Stimulated activated CD8-positive, alpha-beta memory T cell treated with anti-CD3 and anti-CD28 coated beads, Interleukin-7, amount 100 ng/mL, for 48 hours (primary cell): ENCODE data around the gene NT5C2.
"Not testable (repeated sequence)": the region's sequence is repeated elsewhere in the genome, so short reads cannot be mapped to it uniquely, and the experiment has no call there.

ENCODE experiments used
- DNase-seq, 2 donors: peaks; one replicate each; pipeline ENCODE4 v3.0.0-alpha.2; 2020; ENCODE audit warnings: low read depth in 1 of 2; ENCODE audit errors: extremely low read depth in 1 of 2

Gene NT5C2

DNA sequence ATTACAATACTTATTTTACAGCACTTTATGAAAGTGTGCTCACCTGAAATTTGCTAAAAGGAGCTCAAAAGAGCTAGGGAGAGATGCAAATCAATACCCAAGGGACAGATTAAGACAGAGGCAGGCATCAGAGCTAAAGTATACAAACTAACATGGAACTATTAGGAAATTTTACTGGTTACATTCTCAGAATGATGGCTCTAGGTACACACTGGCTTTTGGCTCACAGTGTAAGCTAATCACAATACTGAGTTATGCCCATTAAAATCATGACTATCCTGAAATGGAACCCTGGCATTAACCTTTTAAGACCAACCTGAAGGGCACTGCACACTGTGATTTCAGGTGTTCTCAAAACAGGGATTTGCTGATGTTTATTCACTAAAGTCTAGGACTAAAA, 98.1 kb downstream of the NT5C2 start:
- no peak for DNase-seq

DNA sequence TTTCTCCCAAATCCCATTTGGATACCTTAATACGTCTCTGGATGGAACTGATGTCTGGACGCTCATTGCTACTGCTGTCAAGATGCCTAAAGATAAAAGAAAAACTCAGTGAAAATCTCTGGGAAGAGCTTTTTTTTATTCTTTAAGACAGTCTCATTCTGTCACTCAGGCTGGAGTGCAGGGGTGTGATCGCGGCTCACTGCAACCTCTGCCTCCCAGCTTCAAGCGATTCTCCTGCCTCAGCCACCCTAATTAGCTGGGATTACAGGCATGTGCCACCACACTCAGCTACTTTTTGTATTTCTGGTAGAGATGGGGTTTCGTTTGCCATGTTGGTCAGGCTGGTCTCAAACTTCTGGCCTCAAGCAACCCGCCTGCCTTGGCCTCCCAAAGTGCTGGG, 102.2 kb downstream of the NT5C2 start:
- DNase-seq, result no peak

DNA sequence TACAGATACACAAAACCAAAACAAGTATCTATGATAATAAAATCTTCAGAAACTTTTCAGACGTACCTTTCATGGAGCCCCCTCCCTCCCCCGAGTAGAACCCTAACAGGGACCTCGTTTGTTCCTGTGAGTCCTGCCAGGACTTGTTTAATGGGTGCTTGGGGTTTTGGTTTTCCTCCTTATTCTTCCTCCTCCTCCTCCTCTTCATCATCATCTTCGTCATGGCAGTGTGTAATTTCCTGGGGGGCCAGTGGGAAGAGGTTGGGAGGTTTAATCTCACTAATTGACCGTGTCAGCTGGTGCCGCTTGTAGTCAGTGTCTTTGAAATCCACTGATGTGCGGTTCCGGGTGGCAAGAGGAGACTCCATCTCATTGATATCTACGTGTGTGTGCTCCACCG, 103.6 kb downstream of the NT5C2 start:
- DNase-seq, result no peak

DNA sequence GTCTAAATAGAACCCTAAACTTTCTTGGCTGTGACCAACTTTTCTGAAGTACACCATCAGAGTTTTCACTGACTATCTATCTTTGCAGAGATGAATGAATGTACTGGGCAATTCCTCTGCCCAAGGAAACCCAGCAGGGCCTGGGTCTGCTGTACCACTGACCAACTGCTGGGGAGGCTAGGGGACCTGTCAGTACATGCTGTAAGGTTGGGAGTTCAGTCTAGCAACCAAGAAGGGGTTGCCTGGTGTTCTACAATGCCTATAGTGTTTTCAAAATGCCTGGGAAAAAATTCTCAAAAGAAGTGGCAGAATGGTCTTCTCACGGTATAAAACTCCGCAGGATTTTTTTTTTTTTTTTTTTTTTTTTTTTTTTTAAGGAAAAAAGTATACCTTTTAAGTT, 106.3 kb downstream of the NT5C2 start:
- no peak for DNase-seq

DNA sequence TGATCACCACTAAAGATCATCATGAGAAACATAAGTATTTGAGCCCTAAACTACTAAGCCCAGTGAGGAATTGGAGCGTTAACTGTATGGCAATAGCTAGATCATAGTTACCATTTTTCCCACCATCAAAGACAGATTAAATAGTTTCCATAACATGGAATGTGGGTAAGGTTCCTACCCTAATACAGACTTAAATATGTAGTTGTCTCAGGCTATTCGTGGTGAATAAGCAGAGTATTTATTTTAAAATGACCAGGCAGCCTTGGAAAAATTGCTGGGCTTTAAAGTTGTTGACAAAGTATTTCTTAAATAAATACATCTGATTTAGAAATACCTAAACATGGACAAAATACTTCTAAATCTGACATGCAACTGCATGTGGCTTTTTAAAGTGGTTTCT, 106.8 kb downstream of the NT5C2 start:
- DNase-seq, result no peak

DNA sequence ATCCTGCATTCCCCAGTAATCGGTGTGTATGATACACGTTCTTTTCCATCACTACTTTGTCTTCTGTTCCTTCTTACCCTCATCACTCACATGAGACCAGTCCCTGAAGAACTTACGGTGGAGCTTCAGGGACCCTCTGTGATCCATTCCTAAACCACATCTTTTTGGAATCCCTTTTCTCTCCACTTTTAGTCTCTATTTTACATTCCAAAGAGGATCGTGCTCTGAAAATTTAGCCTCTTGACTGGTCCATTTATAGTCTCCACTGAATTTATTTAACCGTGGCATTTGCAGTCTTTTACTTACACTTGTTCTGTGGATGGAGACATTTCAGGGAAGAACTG, 109.1 kb downstream of the NT5C2 start:
- DNase-seq, result no peak

DNA sequence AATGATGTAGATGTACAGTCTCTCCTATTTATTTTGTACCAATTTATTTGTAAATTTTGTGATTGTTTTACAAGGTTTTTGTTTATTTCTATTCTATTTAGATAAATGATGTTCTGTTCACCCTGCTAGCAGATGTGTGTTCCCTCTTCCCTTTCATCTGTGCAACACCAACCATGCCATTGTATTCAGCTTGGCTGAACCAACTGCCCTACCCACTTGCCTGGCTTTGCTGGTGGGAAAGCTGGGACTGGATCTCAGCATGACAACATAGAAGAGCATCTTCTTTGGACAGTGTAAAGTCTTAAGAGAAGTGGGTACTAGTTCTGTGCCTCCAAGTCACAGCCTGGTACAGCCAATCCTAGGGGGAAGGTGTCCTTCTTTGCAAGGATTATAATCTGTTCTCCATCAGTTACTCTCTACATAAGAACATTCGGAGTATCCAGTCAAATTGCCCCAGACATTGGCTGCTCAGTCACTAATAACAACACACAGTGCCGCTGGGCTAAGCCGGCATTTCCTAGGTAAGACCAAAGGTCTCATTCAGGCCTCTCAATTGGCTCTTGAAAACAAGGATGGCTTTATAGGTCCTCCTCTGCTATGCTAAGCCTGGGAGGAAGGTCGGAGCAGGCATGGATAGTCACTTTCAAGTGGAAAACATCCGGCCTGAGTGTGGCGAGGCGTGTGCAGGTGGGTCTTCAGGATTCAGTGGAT, 109.7 kb downstream of the NT5C2 start:
- DNase-seq, result no peak

DNA sequence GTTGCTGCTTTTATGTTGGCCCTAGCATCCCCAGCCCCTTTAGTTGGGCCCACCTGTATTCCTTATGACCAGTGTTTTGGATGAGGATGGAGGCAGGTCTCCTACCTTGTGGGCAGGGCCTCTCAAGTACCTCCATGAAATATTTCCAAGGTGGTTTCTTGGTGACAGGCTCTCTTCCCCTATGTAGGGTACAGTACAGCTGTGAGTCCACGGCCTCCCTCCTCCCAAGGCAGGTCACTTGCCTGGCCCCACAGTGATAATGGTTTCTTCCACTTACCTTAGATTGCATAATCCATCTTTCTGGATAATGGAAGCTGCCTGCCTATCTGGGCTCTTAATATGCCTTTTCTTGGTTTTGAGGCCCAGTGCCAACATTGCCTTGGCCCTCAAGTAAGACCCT, 110.4 kb downstream of the NT5C2 start:
- DNase-seq, result no peak

DNA sequence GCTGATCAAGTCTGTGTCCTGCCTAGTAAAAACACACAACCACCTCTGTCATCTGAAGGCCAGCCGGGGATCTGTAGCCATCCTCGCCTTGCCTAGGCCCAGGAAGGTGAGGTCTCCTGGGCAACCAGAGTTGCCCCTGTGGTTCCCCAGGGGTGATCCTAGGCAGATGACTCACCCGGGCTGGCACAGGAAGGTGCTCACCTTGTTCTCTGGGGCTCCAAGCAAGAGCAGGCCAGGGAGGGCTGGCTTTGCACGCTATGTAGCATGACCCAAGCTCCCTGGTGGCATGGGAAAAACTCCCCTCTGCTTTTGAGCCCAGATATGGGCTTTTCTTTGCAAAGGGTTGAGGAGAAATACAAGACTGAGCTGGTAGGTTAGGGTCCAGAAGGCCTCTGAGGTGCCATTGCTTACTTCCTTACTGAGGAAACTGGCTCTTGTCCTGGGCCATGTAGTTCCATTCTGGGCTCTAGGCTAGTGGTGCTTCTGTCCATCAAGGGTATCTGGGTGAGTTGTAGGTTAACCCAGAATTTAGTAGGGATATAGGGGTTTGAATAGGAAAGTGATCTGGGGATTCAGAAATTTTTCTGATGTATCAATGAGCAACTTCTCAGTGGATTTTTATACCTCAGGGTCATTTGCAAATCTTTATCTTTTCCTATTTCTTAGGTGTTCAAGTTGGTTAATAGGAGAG, 112.0 kb downstream of the NT5C2 start:
- DNase-seq, result no peak

DNA sequence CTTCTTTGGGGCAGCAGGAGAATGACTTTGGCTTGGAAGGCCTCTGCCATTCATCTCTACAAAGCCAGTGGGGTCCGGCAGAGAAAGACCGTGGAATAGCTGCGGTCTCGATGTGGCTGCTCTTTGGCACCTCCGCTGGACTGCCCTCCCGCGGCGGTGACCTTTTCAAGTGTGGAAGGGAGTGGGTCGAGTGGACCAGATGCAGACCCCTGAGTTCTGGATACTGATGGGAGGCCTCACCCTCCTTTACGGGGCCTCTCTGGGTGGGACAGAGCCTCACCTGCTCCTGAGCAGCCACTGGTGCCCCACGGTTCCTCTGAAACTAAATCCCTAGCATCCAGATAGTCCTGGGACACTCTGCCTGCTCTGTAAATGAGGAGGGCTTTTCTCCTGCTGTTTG, 113.1 kb downstream of the NT5C2 start:
- no peak for DNase-seq

DNA sequence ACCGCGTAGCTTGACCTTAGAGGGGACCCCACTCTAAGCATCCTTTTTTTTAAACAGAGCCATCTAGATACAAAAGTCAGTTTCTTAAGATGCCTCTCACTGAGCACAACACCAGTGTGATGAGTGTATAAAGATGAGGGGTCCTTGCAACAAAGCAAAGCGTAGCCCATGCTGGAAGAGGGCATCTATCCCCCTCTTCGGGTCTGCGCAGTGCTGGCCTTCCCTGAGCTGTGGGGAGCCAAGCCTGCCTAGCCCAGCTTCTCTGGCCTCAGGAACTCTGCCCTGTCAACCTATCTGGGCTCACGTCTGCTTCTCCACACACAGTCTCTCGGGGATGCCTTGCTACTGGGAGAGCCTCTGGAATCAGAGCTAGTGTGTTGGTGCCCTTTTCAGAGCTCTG, 114.0 kb downstream of the NT5C2 start:
- no peak for DNase-seq

DNA sequence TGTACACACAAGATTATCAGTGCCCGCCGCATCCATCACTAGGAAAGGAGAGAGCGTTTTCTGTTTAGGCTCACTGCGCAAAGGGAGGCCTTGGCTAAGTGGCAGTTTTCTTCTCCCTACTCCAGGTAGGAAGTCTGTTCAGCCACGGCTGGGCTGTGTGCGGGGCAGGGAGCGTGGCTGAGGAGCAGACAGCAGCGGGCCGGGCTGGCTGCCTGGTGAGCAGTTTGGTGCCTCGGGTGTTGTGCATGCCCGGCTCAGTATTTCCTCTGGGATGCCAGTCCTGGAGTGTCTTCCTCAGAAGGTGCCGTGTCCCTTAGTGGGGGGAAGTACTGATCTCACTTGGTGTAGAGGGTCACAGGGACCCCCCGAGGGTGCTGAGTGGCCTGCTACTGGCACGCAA, 114.4 kb downstream of the NT5C2 start:
- no peak for DNase-seq

DNA sequence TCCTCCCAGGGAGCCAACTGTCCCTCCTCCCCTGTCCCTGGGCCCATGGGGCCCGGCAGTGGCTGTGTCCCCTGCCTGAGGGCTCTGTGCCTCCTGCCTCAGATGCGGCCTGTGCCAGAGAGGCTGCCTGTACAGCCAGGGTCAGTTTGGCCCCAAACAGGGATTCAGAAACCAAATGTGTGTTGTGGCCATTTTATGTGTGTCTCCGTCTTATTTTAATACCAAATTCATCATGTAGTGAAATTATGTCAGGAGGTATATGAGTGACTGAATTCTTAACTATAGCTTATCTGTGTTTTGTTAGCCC, 114.8 kb downstream of the NT5C2 start:
- DNase-seq, result no peak

DNA sequence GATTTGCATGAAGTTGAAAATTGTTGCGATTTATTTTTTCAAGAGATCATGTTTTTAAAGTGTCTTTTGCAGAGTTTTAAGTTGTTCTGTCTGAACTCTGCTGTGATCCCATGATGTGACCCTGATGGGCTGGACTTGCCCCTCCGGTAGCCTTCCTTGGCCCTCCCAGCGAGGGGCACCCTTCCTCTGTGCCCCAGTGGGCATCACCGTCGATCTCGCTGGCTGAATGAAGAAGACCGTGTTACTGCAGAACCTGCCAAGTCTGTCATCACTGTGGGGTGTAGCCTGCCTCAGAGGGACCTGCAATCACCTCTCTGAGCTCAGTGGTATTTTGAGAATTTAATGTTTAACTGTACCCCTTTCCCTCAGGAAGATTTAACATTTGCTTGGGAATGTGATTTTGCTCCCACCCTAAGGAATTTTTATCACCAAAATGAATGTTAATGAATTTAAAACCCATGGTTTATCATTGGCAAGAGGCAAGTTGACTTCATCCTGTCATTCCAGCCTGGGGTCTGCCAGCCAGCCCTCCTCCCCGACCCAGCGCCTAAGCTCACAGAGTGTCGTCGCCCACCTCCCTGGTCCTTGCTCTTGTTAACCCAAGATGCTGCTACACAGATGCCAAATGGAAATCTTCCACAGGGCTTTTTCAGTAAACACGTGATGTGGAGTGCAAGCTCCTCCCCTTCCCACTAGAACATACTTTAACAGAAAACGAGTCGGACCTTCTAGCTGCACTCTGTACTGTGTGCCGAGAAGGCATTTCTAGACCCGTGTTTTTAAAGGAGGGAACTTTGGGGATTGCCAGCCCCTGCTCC, 115.4 kb downstream of the NT5C2 start:
- DNase-seq, result no peak

DNA sequence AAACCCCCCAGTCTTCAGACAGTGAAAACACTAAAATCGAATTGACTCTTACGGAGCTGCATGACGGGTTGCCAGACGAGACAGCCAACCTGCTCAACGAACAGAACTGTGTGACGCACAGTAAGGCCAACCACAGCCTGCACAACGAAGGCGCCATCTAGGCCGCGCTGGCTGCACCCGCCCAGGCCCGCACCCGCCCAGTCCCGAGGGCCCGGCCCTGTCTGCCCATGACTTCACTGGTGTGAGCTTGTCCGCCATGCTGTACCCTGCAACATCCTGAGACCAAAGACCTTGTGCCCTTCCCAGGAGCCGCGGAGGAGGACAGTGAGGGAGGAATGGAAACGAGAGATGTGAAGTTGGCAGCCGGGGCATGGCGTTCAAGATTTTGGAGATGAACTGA, 116.1 kb downstream of the NT5C2 start:
- DNase-seq, result no peak

DNA sequence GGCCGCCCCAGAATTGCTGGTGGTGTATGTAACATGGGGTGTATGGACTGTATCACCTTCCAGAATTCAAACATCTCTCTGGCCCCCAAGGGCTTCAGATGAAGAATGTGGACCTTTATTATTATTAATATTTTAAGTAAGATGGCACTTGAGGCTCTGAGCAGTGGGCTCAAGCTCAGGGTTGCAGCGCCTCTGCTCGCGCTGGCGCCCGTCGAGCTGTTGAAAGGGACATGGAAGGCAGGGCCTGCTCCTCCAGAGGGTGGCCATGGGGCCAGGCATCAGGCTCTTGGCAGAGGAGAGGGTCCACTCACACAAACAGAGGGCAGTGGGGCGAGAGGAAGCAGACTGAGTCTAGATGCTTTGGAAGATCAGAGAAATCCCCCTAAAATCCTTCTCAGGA, 120.2 kb downstream of the NT5C2 start:
- DNase-seq, result no peak

DNA sequence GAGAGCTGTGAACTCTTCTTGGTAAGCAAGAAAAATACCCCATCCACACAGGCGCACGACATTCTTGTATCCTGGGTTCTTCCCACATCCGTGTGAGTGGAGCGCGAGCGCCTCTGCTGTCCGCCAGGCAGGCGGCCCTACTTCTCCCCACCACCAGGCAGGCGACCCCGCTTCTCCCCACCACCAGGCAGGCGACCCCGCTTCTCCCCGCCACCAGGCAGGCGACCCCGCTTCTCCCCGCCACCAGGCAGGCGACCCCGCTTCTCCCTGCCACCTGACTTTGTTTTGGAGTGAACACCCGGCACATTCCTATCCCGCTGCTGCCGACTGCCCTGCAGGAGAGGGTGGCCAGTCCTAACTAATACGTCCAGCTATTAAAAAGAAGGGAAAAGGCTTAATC, 120.8 kb downstream of the NT5C2 start:
- DNase-seq, result no peak

DNA sequence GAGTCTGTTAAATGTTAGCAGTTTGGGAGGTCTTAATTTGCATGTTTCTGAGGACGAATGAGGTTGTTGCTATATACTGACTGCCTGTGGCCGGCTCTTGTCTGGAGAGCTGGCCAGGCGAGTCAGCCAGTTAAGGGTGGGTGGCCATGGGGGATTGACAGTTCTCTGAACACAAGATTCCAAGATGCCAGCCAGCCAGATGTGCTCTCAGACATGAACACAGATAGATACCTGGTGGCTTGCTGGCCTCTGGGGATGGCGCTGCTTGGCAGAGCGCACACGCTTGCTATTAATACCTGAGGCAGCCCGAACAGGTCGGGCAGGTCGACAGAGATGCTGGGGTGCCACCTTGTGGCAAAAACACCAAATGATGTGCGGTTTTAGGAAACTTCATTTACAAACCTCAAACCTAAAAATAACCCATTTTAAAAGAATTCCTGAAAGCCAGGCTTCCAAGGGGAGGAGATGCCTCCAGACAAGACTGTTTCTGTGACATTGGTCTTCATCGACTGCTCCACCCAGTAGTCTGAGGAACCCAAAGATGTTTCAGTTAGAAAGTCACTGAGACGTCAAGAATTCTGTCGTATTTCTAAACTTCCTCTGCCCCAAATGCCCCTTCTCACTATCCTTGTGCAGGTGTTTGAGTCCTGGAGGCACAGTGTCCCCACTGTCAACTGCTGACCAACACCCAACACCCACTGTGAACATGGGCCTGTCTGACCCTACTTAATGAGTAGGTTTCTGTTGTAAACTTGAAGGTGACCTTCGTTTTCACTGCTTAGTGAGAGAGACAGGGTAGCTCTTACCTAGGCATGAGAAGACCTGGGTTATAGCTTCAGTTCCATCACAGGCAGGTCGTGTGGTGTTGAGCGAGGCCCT, 123.4 kb downstream of the NT5C2 start:
- DNase-seq, result peak; percentile 22 to 34

DNA sequence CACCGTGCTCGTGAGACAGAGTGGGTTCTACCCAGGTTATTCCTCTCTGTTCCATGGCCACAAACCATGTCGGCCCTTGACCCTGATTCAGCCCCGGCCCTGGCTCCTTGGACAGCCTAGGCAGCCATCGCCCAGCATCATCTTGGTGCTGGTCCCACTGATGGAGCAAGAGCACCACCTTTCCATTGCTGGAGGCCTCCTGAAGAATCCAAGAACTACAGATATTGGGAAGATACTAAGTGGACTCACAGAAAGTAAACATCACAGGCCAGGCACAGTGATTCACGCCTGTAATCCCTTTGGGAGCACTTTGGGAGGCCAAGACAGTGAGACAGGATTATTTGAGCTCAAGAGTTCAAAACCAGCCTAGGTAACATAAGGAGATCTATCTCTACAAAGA, 125.1 kb downstream of the NT5C2 start:
- DNase-seq, result no peak

DNA sequence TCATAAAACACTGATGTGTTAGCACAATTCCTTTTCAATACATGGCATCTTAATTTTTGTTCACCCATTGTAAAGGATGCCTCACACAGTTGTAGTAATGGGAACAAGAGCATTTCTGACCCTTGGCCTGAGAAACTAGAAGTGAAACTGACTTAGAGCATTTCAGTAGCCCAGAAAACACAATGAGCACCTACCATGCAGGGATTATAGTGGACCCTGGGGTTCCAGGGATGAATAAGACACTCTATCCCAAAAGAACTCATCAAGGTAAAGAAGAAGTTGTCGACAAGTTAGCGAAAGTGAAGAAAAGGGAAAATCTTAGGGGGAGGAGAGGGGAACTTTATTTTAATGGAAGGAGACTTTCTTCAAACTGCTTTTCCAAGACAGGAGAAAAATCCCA, 125.6 kb downstream of the NT5C2 start:
- no peak for DNase-seq

DNA sequence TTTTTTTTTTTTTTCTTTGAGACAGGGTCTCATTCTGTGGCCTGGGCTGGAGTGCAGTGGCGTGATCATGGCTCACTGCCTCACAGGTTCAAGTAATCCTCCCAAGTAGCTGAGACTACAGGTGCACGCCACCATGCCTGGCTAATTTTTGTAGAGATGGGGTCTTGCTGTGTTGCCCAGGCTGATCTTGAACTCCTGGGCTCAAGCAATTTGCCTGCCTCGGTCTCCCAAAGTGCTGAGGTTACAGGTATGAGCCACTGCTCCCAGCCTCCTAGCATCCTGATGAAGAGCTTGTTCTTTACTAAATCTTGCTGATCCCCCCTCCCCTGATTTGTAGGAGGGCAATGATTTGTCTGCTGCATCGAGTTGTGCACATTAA, 126.0 kb downstream of the NT5C2 start:
- not testable (repeated sequence) for DNase-seq
